Right atrium auricular region (tissue), 2 donors: ENCODE results near the gene MRPS12. TPM values are rescaled to one million over a fixed set of nuclear protein-coding genes. Genes with fewer than 3 reads are reported as not detected.

ENCODE experiments used
- DNase-seq: peaks from one replicate; pipeline ENCODE4 v3.0.0-alpha.2; 2019; ENCODE audit warnings: low spot score
- H3K27ac ChIP-seq, 2 donors: fragments of 200-600 bp; sonication (generic); 1 replicate in 1 of 2; 2 replicates in 1 of 2; pipeline ENCODE4 v1.5.1; 2016 to 2019
- H3K27me3 ChIP-seq, 2 donors: fragments of 200-600 bp; sonication (generic); one replicate each; pipeline versions ENCODE4 v1.5.1 to v1.6.0; 2017 to 2019
- H3K36me3 ChIP-seq: fragments of 200-600 bp; sonication (generic); one replicate; pipeline ENCODE4 v1.5.1; 2016
- H3K4me1 ChIP-seq, 2 donors: fragments of 200-600 bp; sonication (generic); one replicate each; pipeline versions ENCODE4 v1.5.1 to v1.6.0; 2017 to 2019
- H3K4me3 ChIP-seq, 2 donors: fragments of 200-600 bp; sonication (generic); 1 replicate in 1 of 2; 2 replicates in 1 of 2; pipeline ENCODE4 v1.5.1; 2017 to 2019; ENCODE audit warnings: mild to moderate bottlenecking in 1 of 2, moderate library complexity in 1 of 2
- H3K9me3 ChIP-seq, 2 donors: fragments of 200-600 bp; sonication (generic); one replicate each; pipeline ENCODE4 v1.5.1; 2019
- total RNA-seq, 2 donors: library from RNA; depleted of rRNA; stranded (reverse); fragments of >200 nt; gene quantifications; one replicate each; pipeline ENCODE4 v1.1.0, GENCODE V29; 2016
- TF ChIP-seq, protein P1 (sequence below), 2 donors: fragments of 200-600 bp; sonication (generic); IDR thresholded peaks; one replicate each; pipeline ENCODE4 v1.5.1; 2019; ENCODE audit warnings: antibody characterized with exemption in 2 of 2

The MRPS12 gene
- total RNA-seq, 2 donors from 2014 or later, result 39.5 to 58.7 TPM

DNA sequence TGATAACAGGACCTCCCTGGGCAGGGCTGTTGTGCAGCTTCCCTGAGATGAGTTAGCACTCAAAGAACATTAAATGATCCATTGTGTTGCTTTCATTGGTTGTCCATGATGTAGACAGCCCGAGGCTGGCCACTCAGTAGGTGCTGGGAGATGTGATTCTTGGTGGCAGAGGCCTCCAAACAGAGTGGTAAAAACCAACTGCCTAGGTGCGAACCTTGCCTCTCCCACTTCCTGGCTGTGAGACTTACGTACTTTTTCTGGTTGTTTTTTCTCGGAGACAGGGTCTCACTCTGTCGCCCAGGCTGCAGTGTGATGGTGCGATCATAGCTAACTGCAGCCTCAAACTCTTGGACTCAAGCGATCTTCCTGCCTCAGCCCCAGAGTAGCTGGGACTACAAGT is 6.4 kb upstream of the MRPS12 start:
- no peaks in the 10 kb centered on the region for H3K9me3 ChIP-seq
- H3K36me3 ChIP-seq, result peaks cover 9% of the 10 kb centered on the region
- DNase-seq, result no peak
- no peak overlapping the region for H3K4me3 ChIP-seq
- no peaks in the 10 kb centered on the region for H3K27me3 ChIP-seq
- TF ChIP-seq, protein P1, sequence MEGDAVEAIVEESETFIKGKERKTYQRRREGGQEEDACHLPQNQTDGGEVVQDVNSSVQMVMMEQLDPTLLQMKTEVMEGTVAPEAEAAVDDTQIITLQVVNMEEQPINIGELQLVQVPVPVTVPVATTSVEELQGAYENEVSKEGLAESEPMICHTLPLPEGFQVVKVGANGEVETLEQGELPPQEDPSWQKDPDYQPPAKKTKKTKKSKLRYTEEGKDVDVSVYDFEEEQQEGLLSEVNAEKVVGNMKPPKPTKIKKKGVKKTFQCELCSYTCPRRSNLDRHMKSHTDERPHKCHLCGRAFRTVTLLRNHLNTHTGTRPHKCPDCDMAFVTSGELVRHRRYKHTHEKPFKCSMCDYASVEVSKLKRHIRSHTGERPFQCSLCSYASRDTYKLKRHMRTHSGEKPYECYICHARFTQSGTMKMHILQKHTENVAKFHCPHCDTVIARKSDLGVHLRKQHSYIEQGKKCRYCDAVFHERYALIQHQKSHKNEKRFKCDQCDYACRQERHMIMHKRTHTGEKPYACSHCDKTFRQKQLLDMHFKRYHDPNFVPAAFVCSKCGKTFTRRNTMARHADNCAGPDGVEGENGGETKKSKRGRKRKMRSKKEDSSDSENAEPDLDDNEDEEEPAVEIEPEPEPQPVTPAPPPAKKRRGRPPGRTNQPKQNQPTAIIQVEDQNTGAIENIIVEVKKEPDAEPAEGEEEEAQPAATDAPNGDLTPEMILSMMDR (IDR thresholded peaks at IDR 0.05), result no peak
- peaks cover 0 to under 1% of the 10 kb centered on the region in 2 donors for H3K4me1 ChIP-seq
- no peak overlapping the region for H3K27ac ChIP-seq

DNA sequence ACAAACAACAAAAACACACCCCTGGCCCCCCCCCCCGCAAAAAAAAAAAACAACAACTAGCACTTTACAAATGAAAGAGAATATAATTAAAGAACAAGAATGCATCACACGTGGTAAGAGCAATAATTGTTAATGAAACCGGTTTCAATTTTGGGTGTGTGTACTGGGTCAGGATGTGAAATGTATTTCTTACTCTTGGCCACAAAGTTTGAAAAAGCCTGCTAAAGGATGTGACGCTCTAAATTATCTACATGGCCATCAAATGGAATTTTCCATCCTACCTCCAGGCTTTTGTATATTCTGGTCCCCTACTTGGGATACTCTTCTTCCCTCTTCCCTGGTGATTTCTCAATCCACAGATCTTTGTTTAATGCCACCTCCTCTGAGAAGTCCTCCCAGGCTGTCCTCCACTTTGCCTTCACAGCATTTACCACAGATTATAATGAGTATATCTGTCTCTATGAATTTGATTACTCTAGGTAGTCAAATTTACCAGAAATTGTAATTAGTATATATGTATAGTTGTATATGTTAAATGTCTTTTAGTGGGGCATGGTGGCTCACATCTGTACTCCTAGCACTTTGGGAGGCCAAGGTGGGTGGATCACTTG is 2.2 kb upstream of the MRPS12 start:
- H3K36me3 ChIP-seq, result peaks cover 19% of the 10 kb centered on the region
- peak overlapping the region in 1 of 2 donors; percentile 30 for H3K27ac ChIP-seq
- H3K27me3 ChIP-seq, result no peaks in the 10 kb centered on the region
- DNase-seq, result no peak
- no peak overlapping the region for H3K4me3 ChIP-seq
- H3K9me3 ChIP-seq, result no peaks in the 10 kb centered on the region
- H3K4me1 ChIP-seq, result peaks cover 0 to 28% of the 10 kb centered on the region in 2 donors
- TF ChIP-seq, protein P1 (IDR thresholded peaks at IDR 0.05), result no peak

DNA sequence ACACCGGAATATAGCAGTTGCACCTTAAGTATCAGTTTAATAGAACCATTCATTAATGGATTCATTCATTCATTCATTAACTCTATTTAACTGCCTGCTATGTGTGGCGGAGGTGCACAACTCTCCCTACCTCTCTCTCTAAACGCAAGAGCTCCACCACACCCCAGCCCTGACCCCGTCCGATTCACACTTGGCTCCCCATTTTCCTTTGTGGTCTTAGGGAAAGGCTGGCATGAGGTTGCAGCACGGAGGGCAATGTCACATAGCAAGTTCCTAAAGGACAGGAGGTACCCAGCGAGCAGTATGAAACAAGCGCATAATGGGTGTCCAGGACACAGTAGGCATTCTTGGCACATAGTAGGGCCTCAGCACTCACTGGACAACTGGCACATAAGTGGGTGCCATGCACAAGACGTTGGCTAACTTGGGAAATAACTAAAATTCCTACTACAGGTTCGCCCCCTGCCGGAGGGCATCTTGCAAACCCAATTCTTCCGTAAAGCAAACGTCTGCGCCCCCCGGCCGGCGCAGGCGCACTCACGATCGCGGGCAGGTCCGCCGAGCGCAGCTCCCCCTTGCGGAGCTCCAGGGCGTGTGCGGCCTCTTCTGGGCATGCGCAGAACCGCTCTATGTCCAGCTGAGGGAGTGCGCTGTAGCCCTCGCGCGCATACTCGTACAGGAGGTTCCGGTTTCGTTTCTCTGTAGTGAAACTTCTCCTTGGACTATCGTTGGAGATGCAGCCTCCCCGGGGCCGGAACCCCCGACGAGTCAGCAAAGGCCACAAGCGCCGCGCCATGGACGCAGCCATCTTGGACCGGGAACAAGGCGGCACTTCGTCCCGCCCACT is 592 bp upstream of the MRPS12 start, which contains the start of gene SARS2:
Gene SARS2 (minus strand): TSS at position 835 of the 847 bp plus-strand sequence. CDS start 27 bp downstream, at position 808.
- TF ChIP-seq, protein P1 (IDR thresholded peaks at IDR 0.05), result peak; percentile 97 to 99
- H3K27me3 ChIP-seq, result no peaks in the 10 kb centered on the region
- H3K9me3 ChIP-seq, result no peaks in the 10 kb centered on the region
- peak within 1 kb of the TSS; percentile 60 to 77 for H3K4me3 ChIP-seq
- peaks cover 0 to 28% of the 10 kb centered on the region in 2 donors for H3K4me1 ChIP-seq
- H3K27ac ChIP-seq, result peak within 1 kb of the TSS; percentile 88 to 91
- H3K36me3 ChIP-seq, result peaks cover 10% of the 10 kb centered on the region
- peak; percentile 95 for DNase-seq

DNA sequence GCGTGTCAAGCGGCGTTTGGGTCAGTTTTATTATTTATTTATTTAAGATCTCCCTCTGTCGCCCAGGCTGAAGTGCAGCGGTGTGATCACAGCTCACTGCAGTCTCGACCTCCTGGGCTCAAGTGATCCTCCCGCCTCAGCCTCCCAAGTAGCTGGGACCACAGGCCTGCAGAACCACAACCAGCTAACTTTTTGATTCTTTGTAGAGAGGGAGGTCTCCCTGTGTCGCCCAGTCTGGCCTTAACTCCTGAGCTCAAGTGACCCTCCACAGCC is 713 bp downstream of the MRPS12 start:
- TF ChIP-seq, protein P1 (IDR thresholded peaks at IDR 0.05), result no peak
- Histone ChIP-seq H3K36me3 (peaks cover 10% of the 10 kb centered on the region), H3K9me3 (no peaks in the 10 kb centered on the region), H3K27ac (peak overlapping the region in 1 of 2 donors; percentile 91), H3K4me3 (peak overlapping the region; percentile 60 to 77), H3K27me3 (no peaks in the 10 kb centered on the region), H3K4me1 (peaks cover 0 to 28% of the 10 kb centered on the region in 2 donors)
- no peak for DNase-seq

DNA sequence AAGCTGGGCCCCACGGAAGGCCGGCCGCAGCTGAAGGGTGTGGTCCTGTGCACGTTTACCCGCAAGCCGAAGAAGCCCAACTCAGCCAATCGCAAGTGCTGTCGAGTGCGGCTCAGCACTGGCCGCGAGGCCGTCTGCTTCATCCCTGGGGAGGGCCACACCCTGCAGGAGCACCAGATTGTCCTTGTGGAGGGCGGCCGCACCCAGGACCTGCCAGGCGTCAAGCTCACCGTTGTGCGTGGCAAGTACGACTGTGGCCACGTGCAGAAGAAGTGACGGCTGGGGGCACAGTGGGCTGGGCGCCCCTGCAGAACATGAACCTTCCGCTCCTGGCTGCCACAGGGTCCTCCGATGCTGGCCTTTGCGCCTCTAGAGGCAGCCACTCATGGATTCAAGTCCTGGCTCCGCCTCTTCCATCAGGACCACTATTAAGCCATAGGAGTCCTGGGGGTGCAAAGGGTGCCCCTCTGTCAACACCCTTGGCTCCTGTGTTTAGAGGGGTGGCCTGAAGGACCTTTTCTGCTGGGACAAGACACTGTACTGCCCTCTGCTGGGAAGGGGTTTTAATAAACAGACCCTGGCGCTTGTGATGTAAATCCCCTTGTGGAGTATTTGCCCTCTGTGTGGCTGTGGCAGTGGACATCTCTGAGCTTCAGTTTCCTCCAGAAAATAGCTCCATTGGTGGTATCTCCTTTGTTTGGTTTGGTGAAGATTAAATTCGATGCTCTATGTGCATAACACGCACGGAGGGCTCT is 1.9 kb downstream of the MRPS12 start:
- H3K27ac ChIP-seq, result no peak overlapping the region
- H3K36me3 ChIP-seq, result peaks cover 10% of the 10 kb centered on the region
- DNase-seq, result no peak
- H3K4me1 ChIP-seq, result peaks cover 0 to 28% of the 10 kb centered on the region in 2 donors
- no peak overlapping the region for H3K4me3 ChIP-seq
- TF ChIP-seq, protein P1 (IDR thresholded peaks at IDR 0.05), result peak in 1 of 2 donors; percentile 48
- H3K27me3 ChIP-seq, result no peaks in the 10 kb centered on the region
- no peaks in the 10 kb centered on the region for H3K9me3 ChIP-seq
